CD4-positive, alpha-beta T cell treated with Interleukin-15 for 4 hours (primary cell): ENCODE results near the gene PRR12.

Experiments
- DNase-seq: peaks from one replicate; pipeline ENCODE4 v3.0.0-alpha.2; 2020; ENCODE audit warnings: low spot score

The PRR12 gene

DNA sequence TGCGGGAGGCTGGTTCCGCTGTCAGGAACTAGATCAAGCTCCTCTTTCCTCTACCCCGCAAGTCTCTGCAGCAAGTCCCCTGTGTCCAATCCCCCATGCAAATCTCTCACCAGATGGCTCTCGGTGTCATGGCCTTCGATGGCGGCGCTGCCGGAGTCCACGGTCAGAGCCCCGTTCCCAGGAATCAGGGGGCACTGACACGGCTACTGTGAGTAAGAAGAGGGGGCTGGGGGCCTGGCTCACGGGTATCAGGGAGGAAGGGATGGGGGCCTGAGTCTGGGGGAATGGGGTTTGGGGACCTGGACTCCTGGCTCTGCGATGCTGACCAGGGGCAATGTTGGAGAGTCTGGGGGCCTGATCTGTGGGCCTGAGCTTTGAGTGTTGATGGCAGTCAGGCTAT is 55.0 kb downstream of the PRR12 start:
- DNase-seq = no peak

DNA sequence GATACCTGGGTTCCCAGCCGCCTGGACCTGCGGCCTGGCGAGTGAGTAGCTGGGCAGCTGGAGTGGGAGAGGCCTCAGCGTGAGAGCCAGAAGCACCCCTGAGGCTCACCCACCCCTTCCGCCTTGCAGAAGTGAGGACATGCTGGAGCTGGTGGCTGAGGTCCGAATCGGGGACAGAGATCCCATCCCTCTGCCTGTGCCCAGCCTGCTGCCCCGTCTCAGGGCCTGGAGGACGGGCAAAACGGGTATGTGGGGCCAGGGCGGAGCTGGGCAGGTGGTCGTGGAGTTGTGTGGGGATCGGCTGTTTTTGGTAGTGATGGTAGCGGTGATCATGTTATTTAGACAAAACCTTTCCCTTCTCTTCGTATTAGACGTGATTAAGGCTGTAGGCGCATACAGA is 55.6 kb downstream of the PRR12 start:
- DNase-seq = no peak

DNA sequence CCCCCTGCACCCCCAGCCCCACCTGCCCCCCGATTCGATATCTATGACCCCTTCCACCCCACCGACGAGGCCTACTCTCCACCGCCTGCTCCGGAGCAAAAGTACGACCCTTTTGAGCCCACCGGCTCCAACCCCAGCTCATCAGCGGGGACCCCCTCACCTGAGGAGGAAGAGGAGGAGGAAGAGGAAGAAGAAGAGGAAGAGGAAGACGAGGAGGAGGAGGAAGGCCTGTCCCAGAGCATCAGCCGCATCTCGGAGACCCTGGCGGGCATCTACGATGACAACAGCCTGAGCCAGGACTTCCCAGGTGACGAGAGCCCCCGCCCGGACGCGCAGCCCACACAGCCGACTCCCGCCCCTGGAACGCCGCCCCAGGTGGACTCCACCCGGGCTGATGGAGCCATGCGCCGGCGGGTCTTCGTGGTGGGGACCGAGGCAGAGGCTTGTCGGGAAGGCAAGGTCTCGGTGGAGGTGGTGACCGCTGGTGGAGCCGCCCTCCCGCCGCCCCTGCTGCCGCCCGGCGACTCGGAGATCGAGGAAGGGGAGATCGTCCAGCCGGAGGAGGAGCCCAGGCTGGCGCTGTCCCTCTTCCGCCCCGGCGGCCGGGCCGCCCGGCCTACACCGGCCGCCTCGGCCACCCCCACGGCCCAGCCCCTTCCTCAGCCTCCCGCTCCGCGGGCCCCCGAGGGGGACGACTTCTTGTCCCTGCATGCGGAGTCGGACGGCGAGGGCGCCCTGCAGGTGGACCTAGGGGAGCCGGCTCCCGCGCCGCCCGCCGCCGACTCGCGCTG is 60.2 kb downstream of the PRR12 start:
- no peak for DNase-seq

DNA sequence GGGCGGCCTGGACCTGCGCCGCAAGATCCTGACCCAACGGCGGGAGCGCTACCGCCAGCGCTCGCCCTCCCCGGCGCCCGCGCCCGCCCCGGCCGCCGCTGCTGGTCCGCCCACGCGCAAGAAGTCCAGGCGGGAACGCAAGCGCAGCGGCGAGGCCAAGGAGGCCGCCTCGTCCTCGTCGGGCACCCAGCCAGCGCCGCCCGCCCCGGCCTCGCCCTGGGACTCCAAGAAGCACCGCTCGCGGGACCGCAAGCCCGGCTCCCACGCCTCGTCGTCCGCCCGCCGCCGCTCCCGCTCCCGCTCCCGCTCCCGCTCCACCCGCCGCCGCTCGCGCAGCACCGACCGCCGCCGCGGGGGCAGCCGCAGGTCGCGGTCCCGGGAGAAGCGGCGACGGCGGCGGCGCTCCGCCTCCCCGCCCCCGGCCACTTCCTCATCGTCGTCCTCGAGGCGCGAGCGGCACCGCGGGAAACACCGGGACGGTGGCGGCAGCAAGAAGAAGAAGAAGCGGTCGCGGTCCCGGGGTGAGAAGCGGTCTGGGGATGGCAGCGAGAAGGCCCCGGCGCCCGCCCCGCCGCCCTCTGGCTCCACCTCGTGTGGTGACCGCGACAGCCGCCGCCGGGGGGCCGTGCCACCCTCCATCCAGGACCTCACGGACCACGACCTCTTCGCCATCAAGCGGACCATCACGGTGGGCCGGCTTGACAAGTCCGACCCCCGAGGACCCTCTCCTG is 61.0 kb downstream of the PRR12 start:
- no peak for DNase-seq

DNA sequence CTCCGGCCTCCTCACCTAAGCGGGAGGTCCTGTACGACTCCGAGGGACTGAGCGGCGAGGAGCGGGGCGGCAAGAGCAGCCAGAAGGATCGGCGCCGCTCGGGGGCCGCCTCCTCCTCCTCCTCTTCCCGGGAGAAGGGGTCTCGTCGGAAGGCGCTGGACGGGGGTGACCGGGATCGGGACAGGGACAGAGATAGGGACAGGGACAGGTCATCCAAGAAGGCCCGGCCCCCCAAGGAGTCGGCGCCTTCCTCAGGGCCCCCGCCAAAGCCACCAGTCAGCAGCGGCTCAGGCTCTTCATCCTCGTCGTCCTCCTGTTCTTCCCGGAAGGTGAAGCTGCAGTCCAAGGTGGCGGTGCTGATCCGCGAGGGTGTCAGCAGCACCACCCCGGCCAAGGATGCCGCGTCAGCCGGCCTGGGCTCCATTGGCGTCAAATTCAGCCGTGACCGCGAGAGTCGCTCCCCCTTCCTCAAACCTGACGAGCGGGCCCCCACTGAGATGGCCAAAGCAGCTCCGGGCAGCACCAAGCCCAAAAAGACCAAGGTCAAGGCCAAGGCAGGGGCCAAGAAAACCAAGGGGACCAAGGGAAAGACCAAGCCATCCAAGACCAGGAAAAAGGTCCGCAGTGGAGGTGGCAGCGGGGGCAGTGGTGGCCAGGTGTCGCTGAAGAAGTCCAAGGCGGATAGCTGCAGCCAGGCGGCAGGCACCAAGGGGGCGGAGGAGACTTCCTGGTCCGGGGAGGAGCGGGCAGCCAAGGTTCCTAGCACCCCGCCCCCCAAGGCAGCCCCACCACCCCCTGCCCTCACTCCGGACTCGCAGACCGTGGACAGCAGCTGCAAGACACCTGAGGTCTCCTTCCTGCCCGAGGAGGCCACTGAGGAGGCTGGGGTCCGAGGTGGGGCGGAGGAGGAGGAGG is 61.8 kb downstream of the PRR12 start:
- no peak for DNase-seq

DNA sequence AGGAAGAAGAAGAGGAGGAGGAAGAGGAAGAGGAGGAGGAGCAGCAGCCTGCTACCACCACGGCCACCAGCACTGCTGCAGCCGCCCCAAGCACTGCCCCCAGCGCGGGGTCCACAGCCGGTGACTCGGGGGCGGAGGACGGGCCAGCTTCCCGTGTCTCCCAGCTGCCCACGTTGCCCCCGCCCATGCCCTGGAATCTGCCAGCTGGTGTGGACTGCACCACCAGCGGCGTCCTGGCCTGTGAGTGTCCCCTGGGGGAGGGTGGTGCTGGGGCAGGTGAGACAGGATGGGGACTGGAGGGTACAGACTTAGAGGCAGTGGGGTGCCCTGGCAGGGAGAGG is 62.5 kb downstream of the PRR12 start:
- no peak for DNase-seq

DNA sequence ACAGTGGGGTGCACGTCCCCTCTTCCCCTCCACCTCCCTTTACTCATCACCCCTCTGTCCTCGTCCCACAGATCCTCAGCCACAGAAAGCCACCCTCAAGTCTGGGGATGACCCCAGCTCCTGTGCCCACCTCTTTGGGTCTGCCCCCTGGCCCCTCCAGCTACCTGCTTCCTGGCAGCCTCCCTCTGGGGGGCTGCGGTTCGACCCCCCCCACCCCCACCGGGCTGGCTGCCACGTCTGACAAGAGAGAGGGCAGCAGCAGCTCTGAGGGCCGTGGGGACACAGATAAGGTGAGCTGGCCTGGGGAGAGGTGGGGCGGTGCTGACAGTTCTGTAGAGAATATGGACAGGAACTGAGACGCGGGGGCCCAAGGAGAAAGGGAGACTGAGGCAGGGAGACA is 63.6 kb downstream of the PRR12 start:
- no peak for DNase-seq

DNA sequence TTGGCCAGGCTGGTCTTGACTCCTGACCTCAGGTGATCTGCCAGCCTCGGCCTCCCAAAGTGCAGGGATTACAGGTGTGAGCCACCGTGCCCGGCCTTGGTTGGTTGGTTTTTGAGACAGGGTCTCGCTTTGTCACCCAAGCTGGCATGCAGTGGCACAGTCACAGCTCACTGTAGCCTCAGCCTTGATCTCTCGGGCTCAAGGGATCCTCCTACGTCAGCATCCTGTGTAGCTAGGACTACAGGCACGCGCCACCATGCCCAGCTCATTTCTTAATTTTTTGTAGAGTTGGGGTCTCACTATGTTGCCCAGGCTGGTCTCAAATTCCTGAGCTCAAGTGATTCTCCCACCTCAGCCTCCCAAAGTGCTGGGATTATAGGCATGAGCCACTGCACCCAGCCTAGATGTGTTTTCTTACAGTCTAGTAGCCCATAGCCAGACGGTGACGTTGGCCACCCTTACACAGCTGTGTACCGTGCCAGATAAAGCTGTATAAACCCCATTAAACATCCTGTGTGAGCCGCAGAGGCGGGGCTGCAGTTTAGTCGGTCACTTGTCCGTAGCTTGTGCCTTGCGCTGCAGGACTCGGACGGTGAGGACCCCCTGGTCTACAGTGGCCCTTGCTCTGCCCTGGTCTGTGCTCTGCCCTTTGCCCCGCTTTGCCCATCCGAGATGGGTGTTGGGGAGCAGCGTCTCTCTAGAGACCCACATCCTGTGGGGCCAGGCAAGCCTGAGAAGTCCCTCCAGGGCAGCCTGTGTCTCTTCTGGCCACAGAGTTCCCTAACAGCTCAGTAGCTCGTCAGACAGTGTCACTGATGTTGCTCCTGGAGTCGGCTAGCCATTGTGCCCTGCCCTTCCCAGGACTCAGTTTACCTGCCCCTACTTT is 64.8 kb downstream of the PRR12 start:
- DNase-seq = no peak

DNA sequence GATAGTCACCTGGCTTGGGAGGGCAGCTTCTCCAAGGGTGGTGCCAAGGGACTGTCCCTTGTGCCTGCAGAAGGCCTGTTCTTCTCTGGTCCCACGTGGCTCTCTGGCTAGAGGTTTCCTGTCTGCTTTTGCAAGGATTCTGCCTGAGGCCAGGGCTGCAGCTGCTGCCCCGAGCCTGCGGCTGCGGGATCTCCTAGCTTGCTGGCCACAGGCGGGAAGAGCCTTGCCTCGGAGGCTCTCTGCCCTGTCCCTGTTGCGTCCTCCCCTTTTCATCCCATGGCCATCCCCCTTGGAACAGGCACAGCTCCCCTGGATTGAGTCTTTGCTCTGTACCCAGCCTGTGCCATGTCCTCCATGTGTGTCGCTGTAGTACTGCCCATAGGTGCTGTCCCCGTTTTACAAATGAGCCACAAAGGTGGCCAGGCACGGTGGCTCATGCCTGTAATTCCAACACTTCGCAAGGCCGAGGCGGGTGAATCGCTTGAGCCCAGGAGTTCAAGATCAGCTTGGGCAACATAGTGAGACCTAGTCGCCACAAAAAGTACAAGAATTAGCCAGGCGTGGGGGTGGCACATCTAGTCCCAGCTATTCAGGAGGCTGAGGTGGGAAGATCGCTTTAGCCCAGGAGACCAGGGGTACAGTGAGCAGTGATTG is 65.6 kb downstream of the PRR12 start:
- DNase-seq = no peak

DNA sequence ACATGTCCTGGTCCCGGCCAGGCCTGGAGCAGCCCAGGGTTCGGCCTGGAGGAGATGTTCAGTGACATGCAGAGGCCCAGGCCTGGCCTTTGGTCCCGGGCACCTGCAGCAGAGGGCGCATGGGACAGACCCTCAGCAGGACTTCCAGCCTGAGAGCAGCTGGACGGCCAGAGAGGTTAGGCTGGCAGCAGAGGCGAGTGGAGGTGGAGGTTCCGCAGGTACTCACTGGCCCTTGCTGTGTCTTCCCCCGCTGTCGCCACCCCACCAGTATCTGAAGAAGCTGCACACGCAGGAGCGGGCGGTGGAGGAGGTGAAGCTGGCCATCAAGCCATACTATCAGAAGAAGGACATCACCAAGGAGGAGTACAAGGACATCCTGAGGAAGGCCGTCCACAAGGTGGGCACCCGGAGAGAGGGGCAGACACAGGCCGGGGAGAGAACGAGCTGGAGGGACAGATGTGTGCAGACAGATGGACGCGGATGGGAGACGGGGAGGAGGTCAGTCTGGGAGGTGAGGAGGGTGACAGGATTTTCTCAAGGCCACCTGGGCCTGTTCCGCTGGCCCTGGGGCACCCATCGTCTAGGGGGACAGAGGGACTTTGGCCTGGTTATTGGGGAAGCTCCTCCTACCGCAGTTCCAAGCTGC is 66.6 kb downstream of the PRR12 start:
- no peak for DNase-seq

DNA sequence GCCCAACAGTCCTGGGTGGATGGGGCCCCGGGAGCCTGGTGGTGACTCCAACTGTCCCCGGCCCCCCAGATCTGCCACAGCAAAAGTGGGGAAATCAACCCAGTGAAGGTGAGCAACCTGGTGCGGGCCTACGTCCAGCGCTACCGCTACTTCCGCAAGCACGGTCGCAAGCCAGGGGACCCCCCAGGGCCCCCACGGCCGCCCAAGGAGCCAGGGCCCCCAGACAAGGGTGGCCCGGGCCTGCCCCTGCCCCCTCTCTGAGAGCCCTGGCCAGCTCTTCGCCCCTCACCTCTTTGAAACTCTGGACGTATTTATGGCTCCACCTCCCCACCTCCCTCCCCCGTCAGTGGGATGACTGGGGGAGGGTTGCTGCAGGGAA is 67.1 kb downstream of the PRR12 start:
- no peak for DNase-seq

DNA sequence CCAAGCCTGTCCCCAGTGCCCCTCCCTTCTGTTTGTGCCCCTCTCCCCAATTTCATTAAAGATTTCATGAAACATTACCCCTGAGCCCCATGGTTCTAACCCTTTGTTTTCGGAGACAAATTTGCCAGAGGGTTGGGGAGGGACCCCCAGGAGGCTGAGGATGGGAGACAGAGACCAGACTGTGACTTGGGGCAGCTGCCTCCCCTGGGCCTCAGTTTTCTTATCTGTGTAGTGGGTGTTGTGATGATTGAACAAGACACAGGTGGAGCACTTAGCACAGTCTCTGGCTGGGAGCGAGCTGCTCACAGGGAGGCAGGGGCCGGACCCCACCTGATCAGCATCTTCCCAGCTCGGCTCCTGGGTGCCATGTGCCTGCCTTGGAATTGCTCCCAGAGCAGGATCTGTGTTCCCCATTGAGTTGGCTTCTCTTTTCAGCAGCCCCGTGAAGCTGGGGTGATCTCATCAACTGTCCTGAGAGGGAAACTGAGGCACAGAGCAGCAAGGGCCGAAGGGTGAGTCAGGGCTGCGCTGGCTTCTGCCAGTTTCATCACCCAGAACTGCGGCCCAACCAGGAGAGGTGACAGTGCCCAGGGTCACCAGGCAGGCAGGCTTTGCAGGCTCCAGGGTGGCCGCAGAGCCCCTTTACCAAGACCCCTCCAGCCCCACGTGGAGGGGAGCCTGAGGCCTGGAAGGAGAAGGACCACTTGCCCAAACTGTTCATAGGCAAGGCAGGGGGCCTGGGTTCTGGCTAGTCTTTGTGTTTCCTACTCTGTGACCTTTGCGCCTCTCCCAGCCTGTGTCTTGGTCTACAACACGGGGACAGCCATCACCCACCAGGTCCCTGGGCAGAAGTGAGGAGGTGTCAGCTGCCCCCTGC is 67.8 kb downstream of the PRR12 start:
- DNase-seq = no peak

DNA sequence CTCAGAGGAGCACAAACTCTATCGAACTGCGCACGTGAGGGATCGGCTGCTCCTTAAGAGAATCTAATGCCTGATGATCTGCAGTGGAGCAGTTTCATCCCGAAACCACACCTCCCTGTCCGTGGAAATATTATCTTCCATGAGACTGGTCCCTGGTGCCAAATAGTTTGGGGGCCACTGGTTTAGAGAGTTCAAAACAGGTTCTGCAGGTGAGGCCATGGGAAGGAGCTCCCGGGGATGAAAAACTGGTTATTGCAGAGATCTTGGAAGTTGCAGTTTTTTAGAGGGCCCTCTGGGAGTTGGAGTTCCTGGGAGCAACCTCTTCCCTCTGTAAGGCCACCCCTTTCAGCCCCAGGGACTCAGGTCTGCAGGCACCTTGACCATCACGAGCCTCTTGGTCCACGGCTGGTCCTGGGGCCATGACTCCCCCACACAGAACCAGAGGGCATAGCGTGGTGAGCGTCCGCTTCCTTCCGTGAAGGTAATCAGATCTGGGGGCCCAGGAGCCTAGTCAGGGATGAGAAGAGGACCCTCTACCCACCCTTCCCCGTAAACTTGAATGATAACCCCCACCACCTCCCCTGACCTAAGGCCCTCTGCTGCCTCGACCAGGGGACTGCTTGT is 69.5 kb downstream of the PRR12 start:
- DNase-seq = no peak

DNA sequence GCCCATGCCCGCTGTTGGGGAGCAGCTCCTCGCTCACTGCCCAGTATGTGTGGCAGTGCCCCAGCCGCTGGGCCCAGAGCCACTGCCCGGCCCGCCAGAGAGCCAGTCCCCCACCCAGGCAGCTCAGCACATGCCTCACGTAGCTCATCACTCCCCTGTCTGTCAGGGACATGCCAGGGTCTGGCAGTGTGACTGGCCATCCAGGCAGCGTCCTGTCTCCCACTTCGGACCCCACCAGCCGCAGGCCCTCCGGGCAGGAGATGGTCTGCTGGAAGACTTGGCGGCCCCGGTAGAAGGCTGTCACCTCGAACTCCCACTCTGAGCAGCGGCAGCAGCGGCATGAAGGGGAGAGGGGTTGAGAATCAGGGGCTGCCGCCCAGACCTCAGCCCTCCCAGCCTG is 71.0 kb downstream of the PRR12 start:
- no peak for DNase-seq

DNA sequence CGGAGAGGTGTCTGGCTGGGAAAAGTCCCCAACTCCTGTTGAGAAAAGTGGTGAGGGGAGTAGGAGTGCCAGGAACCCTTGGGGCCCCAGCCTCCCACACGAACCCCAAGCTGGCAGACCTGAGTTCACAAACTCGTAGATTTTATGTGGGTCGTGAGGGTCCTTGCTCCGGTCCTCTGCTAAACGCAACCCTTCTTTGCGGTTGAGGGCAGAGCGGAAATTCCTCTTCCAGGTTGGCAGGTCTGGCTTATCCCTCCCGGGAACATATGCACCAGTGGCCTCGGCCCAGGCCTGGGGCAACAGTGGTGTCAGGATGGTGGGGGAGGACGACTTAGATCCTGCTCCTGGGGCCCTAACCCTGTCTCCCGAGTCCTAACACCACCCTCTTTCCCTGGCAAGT is 72.2 kb downstream of the PRR12 start:
- no peak for DNase-seq

DNA sequence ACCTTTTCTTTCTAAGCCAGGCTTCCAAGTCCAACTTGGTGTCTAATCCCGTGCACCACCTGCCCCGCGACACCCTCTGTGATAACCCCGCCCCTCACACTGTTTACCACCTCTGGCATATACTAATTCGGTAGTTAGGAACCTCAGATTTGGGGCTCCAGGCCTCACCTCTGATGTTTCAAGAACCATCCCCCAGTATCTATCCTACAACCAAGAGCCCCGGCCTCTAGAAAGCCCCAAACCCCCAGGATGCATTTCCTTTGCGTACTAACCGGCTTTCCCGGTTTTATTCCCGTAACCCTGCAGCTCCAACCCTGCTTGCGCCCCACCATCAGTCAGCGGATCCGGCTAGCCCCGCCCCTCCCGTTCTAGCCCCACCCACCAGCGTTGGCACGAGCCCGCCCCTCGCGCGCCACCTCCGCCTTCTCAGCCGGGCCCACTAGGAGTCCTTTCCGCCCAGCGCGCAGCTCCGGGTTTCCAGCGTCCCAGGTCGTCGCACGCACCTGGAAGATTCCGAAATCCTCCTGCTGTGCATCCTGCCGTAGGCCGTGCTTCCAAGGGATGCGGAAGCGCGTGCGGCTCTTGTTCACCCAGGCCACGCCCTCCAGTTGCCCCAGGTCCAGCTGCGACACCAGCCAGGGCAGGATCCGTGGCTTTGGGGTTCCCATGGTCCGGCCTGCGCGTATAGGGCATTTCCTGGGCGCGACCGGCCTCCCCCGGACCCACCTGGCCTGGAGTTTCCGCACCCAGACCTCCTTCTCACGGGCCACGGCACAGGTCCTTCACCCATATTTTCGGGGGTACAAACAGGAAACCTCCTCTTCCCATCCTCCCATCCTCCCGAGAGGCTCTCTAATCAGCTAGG is 73.4 kb downstream of the PRR12 start:
- DNase-seq = peak; percentile 88

DNA sequence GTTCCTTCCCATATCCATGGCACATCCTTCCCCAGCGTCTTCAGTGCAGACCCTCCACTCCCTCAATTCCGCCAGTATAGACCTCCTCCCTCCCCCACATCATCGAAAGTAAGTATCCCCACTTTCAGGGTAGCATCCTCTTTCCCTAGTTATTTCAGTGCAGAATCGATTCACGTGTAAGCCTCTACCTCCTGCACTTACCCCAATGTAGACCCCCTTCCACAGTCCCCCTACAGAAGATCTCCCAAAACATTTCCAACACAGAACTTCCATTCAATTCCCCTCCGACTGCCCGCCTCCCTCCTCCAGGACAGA is 74.0 kb downstream of the PRR12 start:
- DNase-seq = no peak

DNA sequence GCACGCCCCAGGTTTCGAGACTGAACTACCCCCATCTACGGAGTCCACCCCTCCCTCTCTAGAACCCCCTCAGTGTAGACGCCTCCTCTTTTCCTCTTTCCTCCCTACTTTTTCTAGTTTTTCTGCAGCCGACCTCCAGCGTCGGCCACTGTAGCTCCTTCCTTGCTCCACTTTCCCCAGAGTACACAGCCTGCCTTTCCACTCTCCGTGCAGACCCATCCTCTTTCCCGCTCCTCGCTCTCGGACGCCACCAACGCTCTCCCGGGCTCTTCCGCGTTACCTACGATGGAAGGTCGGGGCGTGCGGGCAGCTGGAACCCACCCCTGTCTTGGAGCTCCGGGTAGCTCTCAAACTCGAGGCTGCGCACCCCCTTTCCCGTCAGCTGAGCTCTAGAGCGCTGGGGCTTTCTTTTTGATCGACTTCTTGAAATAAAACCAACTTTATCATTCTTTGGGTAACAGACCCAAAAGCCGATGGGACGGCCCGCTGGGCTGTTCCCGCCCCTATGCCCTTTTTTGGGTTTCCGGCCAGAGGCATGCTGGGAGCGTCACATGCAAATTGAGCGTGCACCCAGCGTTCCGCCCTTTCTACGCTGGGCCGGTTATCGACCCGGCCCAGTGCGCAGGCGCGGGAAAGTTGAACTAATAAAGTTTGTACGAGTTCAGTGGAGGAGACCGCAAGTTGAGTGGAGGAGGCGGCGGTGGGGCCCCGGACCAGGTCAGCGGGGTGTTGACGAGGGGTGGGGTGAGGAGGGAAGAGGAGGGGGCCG is 74.6 kb downstream of the PRR12 start, which contains the start of the genes BCL2L12 and IRF3:
Gene BCL2L12, plus strand, starts transcription at position 583 of the 769 bp plus-strand sequence. CDS start 760 bp downstream, outside the sequence.
Gene IRF3, minus strand, starts transcription at position 507 of the 769 bp plus-strand sequence. CDS start 1,019 bp downstream, outside the sequence.
- DNase-seq = peak; percentile 99
